Ishikawa (cell line): ENCODE results near the gene HCN2.

Source experiments
- CREB1 ChIP-seq: IDR thresholded peaks from 2 replicates; pipeline ENCODE4 v1.6.1; 2012; ENCODE audit warnings: low read depth
- EP300 ChIP-seq: IDR thresholded peaks from 2 replicates; pipeline ENCODE4 v1.6.1; 2012; ENCODE audit warnings: borderline replicate concordance
- NFIC ChIP-seq: IDR thresholded peaks from 2 replicates; pipeline ENCODE4 v1.6.1; 2012
- REST ChIP-seq: IDR thresholded peaks from 2 replicates; pipeline ENCODE4 v1.6.1; 2012; ENCODE audit warnings: low read depth, mild to moderate bottlenecking

GRCh38 chr19:591099-591958, 1.6 kb downstream of the HCN2 start:
- TF ChIP-seq REST (peak; percentile 99), CREB1 (no peak), NFIC (no peak), EP300 (no peak)
